ENCODE results near the gene BPTF. TPM values are rescaled to one million over a fixed set of nuclear protein-coding genes. Genes with fewer than 3 reads are reported as not detected.

The BPTF gene
- polyA plus RNA-seq, 2 of the 4 experiments (the other 2 are of a cell fraction), result 26.3 to 60.7 TPM

DNA sequence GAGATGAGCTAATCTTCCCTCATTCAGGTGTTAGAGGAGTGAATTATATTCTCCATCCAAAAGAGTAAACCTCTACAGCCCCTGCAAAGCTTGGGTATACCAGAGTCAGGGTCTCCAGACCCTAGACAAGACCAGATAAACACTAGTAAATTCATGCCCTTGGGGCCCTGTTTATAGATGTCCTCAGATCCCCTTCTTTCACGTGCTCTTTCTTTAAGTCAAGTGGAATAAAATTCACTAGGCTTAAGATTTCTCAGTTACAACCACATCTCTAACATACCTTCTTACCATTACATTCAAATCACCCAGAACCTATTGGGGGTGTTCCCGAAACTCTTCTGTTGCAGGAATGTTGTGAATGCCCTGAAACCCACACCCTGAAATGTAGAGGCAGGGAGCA is 173.2 kb downstream of the BPTF start:
- H3K4me3 ChIP-seq, result no peak overlapping the region
- ChIA-PET POLR2A (interaction anchor here (0.7 kb wide), 1 partner anchor 173 kb away, joined by 5 read pairs; the partner anchor contains the start of gene BPTF), CTCF (interaction anchor here (0.6 to 0.9 kb wide), 2 partner anchors 20 to 439 kb away, joined by 3 read pairs; no protein-coding TSS in a partner anchor)
- ATAC-seq, result no peak
- FAIRE-seq, result no peak
- H3K4me2 ChIP-seq, result no peak overlapping the region
- no peak for DNase-seq (ENCODE audit: low read depth in 1 of 2, low spot score in 1 of 2)
- WGBS (ENCODE audit: missing lambda C conversion rate), result 63% methylated on average over 2 of the region's 2 CpGs
- peaks cover 23% of the 10 kb centered on the region for H3K4me1 ChIP-seq
- H3K9me3 ChIP-seq, result no peaks in the 10 kb centered on the region
- no peak for TF ChIP-seq FOSL2 (IDR thresholded peaks at IDR 0.05)
- TF ChIP-seq FOSL2 (CRISPR knock-in tag; IDR thresholded peaks at IDR 0.05), result no peak
- no peak for TF ChIP-seq RCOR1 (IDR thresholded peaks at IDR 0.05; ENCODE audit: low read depth, low read length)
- no peak for TF ChIP-seq EP300 (IDR thresholded peaks at IDR 0.05)
- no peak for TF ChIP-seq RAD21 (conservative IDR thresholded peaks at IDR 0.05 in 1 of 2, IDR thresholded peaks at IDR 0.05 in 1 of 2)
- no peak for TF ChIP-seq TP53 (CRISPR knock-in tag; IDR thresholded peaks at IDR 0.05)
- no peak for TF ChIP-seq HOXB5 (CRISPR knock-in tag; IDR thresholded peaks at IDR 0.05)
- no peak for TF ChIP-seq CBX8 (IDR thresholded peaks at IDR 0.05)
- H3K27ac ChIP-seq, result no peak overlapping the region

DNA sequence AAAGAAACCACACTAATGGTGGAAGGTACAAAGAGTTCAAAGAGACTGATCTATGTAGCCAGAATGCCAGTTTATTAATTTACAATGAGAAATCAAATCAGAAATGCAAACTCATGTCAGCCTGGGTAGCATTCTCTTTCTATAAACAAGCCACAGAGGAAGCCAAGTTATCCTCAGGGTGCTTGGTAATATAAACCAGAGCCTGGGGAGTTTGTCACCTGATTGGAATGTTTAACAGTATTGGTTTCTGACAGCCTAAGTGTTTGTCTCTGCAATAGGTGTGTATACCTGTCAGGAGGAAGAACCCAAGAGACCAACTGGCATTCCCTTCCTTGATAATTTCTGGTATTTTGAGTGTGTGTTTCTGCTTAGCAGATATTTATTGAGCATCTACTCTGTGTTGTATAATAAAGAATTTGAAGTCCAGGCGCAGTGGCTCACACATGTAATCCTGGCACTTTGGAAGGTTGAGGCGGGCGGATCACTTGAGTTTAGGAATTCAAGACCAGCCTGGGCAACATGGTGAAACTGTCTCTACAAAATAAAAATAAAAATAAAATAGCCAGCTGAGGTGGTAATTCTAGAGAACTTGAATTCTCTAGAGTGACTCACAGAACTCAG is 174.1 kb downstream of the BPTF start:
- Histone ChIP-seq H3K4me1 (peaks cover 20% of the 10 kb centered on the region), H3K9me3 (no peaks in the 10 kb centered on the region), H3K4me3 (no peak overlapping the region), H3K27ac (no peak overlapping the region), H3K4me2 (no peak overlapping the region)
- no peak for FAIRE-seq
- ChIA-PET CTCF (interaction anchor here (0.6 to 0.9 kb wide), 4 partner anchors 12 to 438 kb away, joined by 3 read pairs; no protein-coding TSS in a partner anchor), POLR2A (no interaction called here)
- no peak for DNase-seq (ENCODE audit: low read depth in 1 of 2, low spot score in 1 of 2)
- TF ChIP-seq HOXB5 (CRISPR knock-in tag; IDR thresholded peaks at IDR 0.05) (no peak), CEBPB (IDR thresholded peaks at IDR 0.05) (no peak), EHMT2 (IDR thresholded peaks at IDR 0.05; ENCODE audit: low read depth) (no peak), CBX2 (IDR thresholded peaks at IDR 0.05; ENCODE audit: borderline replicate concordance, low read depth) (no peak), ZSCAN20 (CRISPR knock-in tag; IDR thresholded peaks at IDR 0.05) (no peak), HOXA7 (CRISPR knock-in tag; IDR thresholded peaks at IDR 0.05) (no peak), MAX (IDR thresholded peaks at IDR 0.05) (no peak), NPAS2 (CRISPR knock-in tag; IDR thresholded peaks at IDR 0.05; ENCODE audit: borderline replicate concordance) (no peak), BCL3 (IDR thresholded peaks at IDR 0.05) (no peak), FOSB (CRISPR knock-in tag; IDR thresholded peaks at IDR 0.05) (no peak), TP53 (CRISPR knock-in tag; IDR thresholded peaks at IDR 0.05) (no peak), POLR2A (IDR thresholded peaks at IDR 0.05; ENCODE audit: low read length) (no peak), ZNF302 (CRISPR knock-in tag; IDR thresholded peaks at IDR 0.05) (no peak), JUN (IDR thresholded peaks at IDR 0.05) (no peak), PBX3 (IDR thresholded peaks at IDR 0.05) (no peak), POLR2AphosphoS2 (conservative IDR thresholded peaks at IDR 0.05; ENCODE audit: low read length) (no peak), RARB (CRISPR knock-in tag; IDR thresholded peaks at IDR 0.05) (no peak)
- TF ChIP-seq, protein P1, sequence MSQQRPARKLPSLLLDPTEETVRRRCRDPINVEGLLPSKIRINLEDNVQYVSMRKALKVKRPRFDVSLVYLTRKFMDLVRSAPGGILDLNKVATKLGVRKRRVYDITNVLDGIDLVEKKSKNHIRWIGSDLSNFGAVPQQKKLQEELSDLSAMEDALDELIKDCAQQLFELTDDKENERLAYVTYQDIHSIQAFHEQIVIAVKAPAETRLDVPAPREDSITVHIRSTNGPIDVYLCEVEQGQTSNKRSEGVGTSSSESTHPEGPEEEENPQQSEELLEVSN (IDR thresholded peaks at IDR 0.05; ENCODE audit: borderline replicate concordance, low read depth), result no peak
- peak in 1 of 2 experiments; percentile 6; a peak in 1 of 6 replicates for ATAC-seq
- 97% methylated on average over 3 of the region's 3 CpGs for WGBS (ENCODE audit: missing lambda C conversion rate)

Data from A549 (cell line).